Caco-2 (cell line): ENCODE data around the gene NABP2. TPM values are rescaled to one million over a fixed set of nuclear protein-coding genes. Genes with fewer than 3 reads are reported as not detected.

ENCODE experiments used
- BruUV-seq: library from RNA; stranded (reverse); fragments of 400-500 nt; replicated peaks from 2 replicates; lab custom pipeline; 2021; lab: Mats Ljungman, UMichigan
- CTCF ChIA-PET: fragments of 300-600 bp; sonication (Branson Sonifier 250); formaldehyde crosslinking; loops from one replicate; lab custom pipeline; 2022; ENCODE audit warnings: antibody characterized with exemption; lab: Charles Lee
- POLR2A ChIA-PET: fragments of 300-600 bp; sonication (Branson Sonifier 250); formaldehyde crosslinking; loops from one replicate; lab custom pipeline; 2022; ENCODE audit warnings: antibody characterized with exemption; lab: Charles Lee
- DNase-seq, 2 experiments: peaks; one replicate each; pipeline versions ENCODE4 v3.0.0 to v3.0.0-alpha.2; 2020 to 2022
- H3K27me3 ChIP-seq: replicated peaks from 2 replicates; pipeline ENCODE4 v1.6.0; 2011; ENCODE audit warnings: low read length; ENCODE audit not compliant: control insufficient read depth, insufficient read depth
- H3K36me3 ChIP-seq: 2 replicates; pipeline ENCODE4 v1.5.1; 2011; ENCODE audit warnings: low read length; ENCODE audit not compliant: control insufficient read depth, insufficient read depth
- H3K4me1 ChIP-seq: fragments of 250-450 bp; sonication (Bioruptor Pico); 2 replicates; pipeline ENCODE4 v1.5.1; 2020; ENCODE audit warnings: mild to moderate bottlenecking
- H3K4me3 ChIP-seq: 2 replicates; pipeline ENCODE4 v1.5.1; 2011; ENCODE audit warnings: low read depth, mild to moderate bottlenecking, control low read depth, low read length
- H3K9me3 ChIP-seq: fragments of 250-450 bp; sonication (Bioruptor Pico); 2 replicates; pipeline ENCODE4 v1.5.1; 2020; ENCODE audit warnings: mild to moderate bottlenecking, moderate library complexity
- H3K27ac Mint-ChIP-seq: one replicate; pipeline ENCODE4 v1.8.0; 2022; ENCODE audit warnings: mixed read lengths; ENCODE audit not compliant: unreplicated experiment
- H3K27me3 Mint-ChIP-seq: one replicate; pipeline ENCODE4 v1.8.0; 2022; ENCODE audit warnings: mixed read lengths; ENCODE audit not compliant: insufficient read depth, unreplicated experiment
- H3K36me3 Mint-ChIP-seq: one replicate; pipeline ENCODE4 v1.8.0; 2022; ENCODE audit warnings: mild to moderate bottlenecking, mixed read lengths; ENCODE audit not compliant: insufficient read depth, unreplicated experiment
- H3K4me1 Mint-ChIP-seq: one replicate; pipeline ENCODE4 v1.8.0; 2022; ENCODE audit warnings: low read depth, mixed read lengths; ENCODE audit not compliant: unreplicated experiment
- H3K4me3 Mint-ChIP-seq: one replicate; pipeline ENCODE4 v1.8.0; 2022; ENCODE audit warnings: mild to moderate bottlenecking, moderate library complexity, mixed read lengths; ENCODE audit not compliant: unreplicated experiment
- H3K9me3 Mint-ChIP-seq: one replicate; pipeline ENCODE4 v1.8.0; 2022; ENCODE audit warnings: mixed read lengths; ENCODE audit not compliant: unreplicated experiment
- intact Hi-C: fragments of 100-400 bp; cut with micrococcal nuclease; formaldehyde crosslinking; loops from one replicate; pipeline ENCODE4 v1.10.0; 2022; ENCODE audit not compliant: unreplicated experiment
- total RNA-seq: library from RNA; stranded (reverse); gene quantifications from 2 replicates; pipeline ENCODE4 v1.2.3, GENCODE V29; 2022
- TF ChIP-seq, protein P1 (sequence below), 2 experiments: fragments of 200-600 bp in 1 of 2; IDR thresholded peaks; 1 replicate in 1 of 2; 2 replicates in 1 of 2; pipeline versions ENCODE4 v1.5.1 to v1.8.0; 2011 to 2022; ENCODE audit warnings: antibody characterized with exemption in 1 of 2, control low read depth in 1 of 2, inconsistent platforms in 1 of 2, low read depth in 1 of 2, low read length in 1 of 2, mild to moderate bottlenecking in 1 of 2, moderate library complexity in 1 of 2; ENCODE audit not compliant: insufficient read depth in 1 of 2, severe bottlenecking in 1 of 2, unreplicated experiment in 1 of 2

NABP2 gene
- total RNA-seq, 1 experiment from 2014 or later, result 32.1 TPM

DNA sequence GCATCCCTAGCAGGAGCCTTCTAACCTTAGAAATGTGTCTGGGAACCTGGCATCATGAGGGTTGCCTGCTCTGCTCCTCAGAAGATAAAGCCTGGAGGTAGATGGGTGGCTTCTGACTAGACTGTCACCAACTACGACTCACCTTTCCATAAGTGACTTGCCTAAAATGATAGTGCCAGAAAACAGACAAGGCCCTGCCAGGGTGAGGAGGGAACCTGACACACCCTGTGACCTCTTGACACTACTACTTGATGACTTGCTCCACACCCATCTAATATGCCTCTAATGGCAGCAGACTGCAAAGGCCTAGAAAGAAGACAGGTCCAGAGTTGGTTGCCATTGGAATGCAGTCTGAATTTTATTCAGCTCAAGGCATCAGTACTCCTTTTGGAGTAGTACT lies 11.8 kb upstream of the NABP2 start:
- Histone ChIP-seq H3K27me3 (no peaks in the 10 kb centered on the region), H3K4me3 (no peak overlapping the region), H3K4me1 (no peaks in the 10 kb centered on the region), H3K9me3 (no peaks in the 10 kb centered on the region), H3K36me3 (peaks cover 3% of the 10 kb centered on the region)
- Mint-ChIP-seq H3K4me1 (peaks cover 7% of the 10 kb centered on the region), H3K27me3 (no peaks in the 10 kb centered on the region), H3K4me3 (no peak overlapping the region), H3K36me3 (peaks cover 91% of the 10 kb centered on the region), H3K9me3 (peaks cover 9% of the 10 kb centered on the region), H3K27ac (no peak overlapping the region)
- intact Hi-C loops, result no loop called here
- no peak for DNase-seq
- CTCF ChIA-PET, result no interaction called here
- TF ChIP-seq, protein P1, sequence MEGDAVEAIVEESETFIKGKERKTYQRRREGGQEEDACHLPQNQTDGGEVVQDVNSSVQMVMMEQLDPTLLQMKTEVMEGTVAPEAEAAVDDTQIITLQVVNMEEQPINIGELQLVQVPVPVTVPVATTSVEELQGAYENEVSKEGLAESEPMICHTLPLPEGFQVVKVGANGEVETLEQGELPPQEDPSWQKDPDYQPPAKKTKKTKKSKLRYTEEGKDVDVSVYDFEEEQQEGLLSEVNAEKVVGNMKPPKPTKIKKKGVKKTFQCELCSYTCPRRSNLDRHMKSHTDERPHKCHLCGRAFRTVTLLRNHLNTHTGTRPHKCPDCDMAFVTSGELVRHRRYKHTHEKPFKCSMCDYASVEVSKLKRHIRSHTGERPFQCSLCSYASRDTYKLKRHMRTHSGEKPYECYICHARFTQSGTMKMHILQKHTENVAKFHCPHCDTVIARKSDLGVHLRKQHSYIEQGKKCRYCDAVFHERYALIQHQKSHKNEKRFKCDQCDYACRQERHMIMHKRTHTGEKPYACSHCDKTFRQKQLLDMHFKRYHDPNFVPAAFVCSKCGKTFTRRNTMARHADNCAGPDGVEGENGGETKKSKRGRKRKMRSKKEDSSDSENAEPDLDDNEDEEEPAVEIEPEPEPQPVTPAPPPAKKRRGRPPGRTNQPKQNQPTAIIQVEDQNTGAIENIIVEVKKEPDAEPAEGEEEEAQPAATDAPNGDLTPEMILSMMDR (IDR thresholded peaks at IDR 0.05; ENCODE audit: insufficient read depth in 1 of 2, low read depth in 1 of 2, low read length in 1 of 2, severe bottlenecking in 1 of 2, unreplicated experiment in 1 of 2), result no peak
- no TSS peak for BruUV-seq
- POLR2A ChIA-PET, result no interaction called here

- peaks cover 9% of the 10 kb centered on the region for H3K9me3 Mint-ChIP-seq
- H3K27me3 Mint-ChIP-seq, result no peaks in the 10 kb centered on the region
- no peak overlapping the region for H3K27ac Mint-ChIP-seq
- Histone ChIP-seq H3K9me3 (no peaks in the 10 kb centered on the region), H3K36me3 (peaks cover 2% of the 10 kb centered on the region), H3K4me3 (no peak overlapping the region), H3K4me1 (no peaks in the 10 kb centered on the region), H3K27me3 (no peaks in the 10 kb centered on the region)
- TF ChIP-seq, protein P1 (IDR thresholded peaks at IDR 0.05; ENCODE audit: insufficient read depth in 1 of 2, low read depth in 1 of 2, low read length in 1 of 2, severe bottlenecking in 1 of 2, unreplicated experiment in 1 of 2), result no peak
- no TSS peak for BruUV-seq
- H3K4me1 Mint-ChIP-seq, result peaks cover 7% of the 10 kb centered on the region
- DNase-seq, result no peak
- peaks cover 86% of the 10 kb centered on the region for H3K36me3 Mint-ChIP-seq
- POLR2A ChIA-PET, result no interaction called here
- no peak overlapping the region for H3K4me3 Mint-ChIP-seq
- CTCF ChIA-PET, result interaction anchor here (0.6 to 1.1 kb wide), 2 partner anchors 24 to 102 kb away, joined by 3 read pairs; partner anchors contain the start of genes CNPY2 and SMARCC2
- intact Hi-C loops, result no loop called here
Observed at GRCh38 chr12:56213878-56214277, 10.3 kb upstream of the NABP2 start.

- peaks cover 2% of the 10 kb centered on the region for H3K36me3 ChIP-seq
- Mint-ChIP-seq H3K36me3 (peaks cover 69% of the 10 kb centered on the region), H3K27ac (no peak overlapping the region)
Observed at GRCh38 chr12:56216461-56216860, 7.7 kb upstream of the NABP2 start.

More at GRCh38 chr12:56216461-56216860, 7.7 kb upstream of the NABP2 start:
- Histone ChIP-seq H3K27me3 (no peaks in the 10 kb centered on the region), H3K4me1 (no peaks in the 10 kb centered on the region), H3K9me3 (no peaks in the 10 kb centered on the region), H3K4me3 (no peak overlapping the region)
- ChIA-PET CTCF (interaction anchor here (0.8 kb wide), 2 partner anchors 10 to 27 kb away, joined by 3 read pairs; partner anchors contain the start of gene SMARCC2), POLR2A (no interaction called here)
- Mint-ChIP-seq H3K27me3 (no peaks in the 10 kb centered on the region), H3K4me1 (peaks cover 7% of the 10 kb centered on the region), H3K4me3 (no peak overlapping the region), H3K9me3 (peaks cover 9% of the 10 kb centered on the region)
- DNase-seq, result no peak
- intact Hi-C loops, result no loop called here
- TF ChIP-seq, protein P1 (IDR thresholded peaks at IDR 0.05; ENCODE audit: insufficient read depth in 1 of 2, low read depth in 1 of 2, low read length in 1 of 2, severe bottlenecking in 1 of 2, unreplicated experiment in 1 of 2), result no peak
- no TSS peak for BruUV-seq
